BLaER1 treated with 17β-estradiol and CSF1 and Interleukin-3, amounts not matched to agents 10 nM and 100 nM (cell line): ENCODE data around the gene STAM.

Experiments
- H3K27ac ChIP-seq, 11 experiments: shearing (Covaris generic); formaldehyde crosslinking; 2 replicates each; pipeline ENCODE4 v1.8.1; 2022
- H3K27me3 ChIP-seq, 11 experiments: shearing (Covaris generic); formaldehyde crosslinking; 2 replicates each; pipeline ENCODE4 v1.8.1; 2022
- H3K36me3 ChIP-seq, 11 experiments: shearing (Covaris generic); formaldehyde crosslinking; 2 replicates each; pipeline ENCODE4 v1.8.1; 2022
- H3K4me1 ChIP-seq, 10 experiments: shearing (Covaris generic); formaldehyde crosslinking; 2 replicates each; pipeline ENCODE4 v1.8.1; 2022
- H3K4me2 ChIP-seq, 11 experiments: shearing (Covaris generic); formaldehyde crosslinking; 2 replicates each; pipeline ENCODE4 v1.8.1; 2022
- H3K4me3 ChIP-seq, 10 experiments: shearing (Covaris generic); formaldehyde crosslinking; 2 replicates each; pipeline ENCODE4 v1.8.1; 2022
- H3K9ac ChIP-seq, 11 experiments: shearing (Covaris generic); formaldehyde crosslinking; 2 replicates each; pipeline ENCODE4 v1.8.1; 2022
- H3K9me3 ChIP-seq, 11 experiments: shearing (Covaris generic); formaldehyde crosslinking; replicated peaks in 1 of 11; 2 replicates each; pipeline ENCODE4 v1.8.1; 2022
- H4K20me1 ChIP-seq, 11 experiments: shearing (Covaris generic); formaldehyde crosslinking; 2 replicates each; pipeline ENCODE4 v1.8.1; 2022
- Cebpa-rat ChIP-seq, 11 experiments: shearing (Covaris generic); IDR thresholded peaks; 2 replicates each; pipeline ENCODE4 v1.8.1; 2022

Gene STAM

DNA sequence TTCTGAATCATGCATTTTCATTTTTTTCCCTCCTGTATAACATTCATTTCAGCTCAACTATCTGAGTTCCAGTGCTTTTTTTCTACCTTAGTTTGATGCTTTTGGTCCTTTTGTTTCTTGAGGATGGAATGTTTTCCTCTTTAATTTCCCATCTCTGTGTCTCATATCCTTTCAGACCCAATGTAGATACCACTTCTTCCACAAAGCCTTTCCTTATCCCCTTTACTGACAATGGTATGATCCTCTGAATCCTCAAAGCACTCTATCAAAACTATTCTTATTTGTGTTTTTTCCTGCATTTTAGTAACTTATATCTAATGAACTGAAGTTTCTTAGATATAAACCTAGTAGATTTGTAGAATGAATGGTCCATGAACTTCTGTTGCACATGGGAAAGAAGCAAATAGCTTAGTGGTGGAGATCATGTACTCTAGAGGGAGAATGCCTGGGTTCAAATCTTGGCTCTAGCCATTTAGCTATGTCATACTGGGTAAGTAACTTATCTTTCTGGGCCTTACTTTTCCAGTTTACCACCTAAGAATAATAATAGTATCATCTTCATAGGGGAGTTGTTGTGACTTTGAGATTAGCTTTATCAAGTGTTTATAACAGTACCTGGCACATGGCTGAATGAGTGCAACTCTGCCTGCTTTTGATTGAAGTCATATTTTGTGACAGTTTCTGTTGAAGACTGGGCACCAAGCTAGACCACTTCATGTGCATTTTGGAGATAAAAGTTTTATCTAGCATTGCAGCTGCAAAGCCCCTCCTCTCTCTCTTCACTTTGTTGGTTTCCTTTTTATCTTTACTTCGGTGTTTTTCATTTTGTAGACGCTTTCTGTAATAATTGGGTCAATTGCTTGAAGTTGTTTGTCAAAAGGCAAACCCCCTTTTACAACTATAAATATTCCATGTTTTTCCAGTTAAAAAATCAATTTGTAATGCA is 18.5 kb downstream of the STAM start:
- Histone ChIP-seq H4K20me1 (peaks cover 0 to 50% (median 16%) of the 10 kb centered on the region in 11 experiments; a peak in 10 of 22 replicates), H3K27me3 (no peaks in the 10 kb centered on the region), H3K4me1 (peaks cover 0 to 10% (median 0%) of the 10 kb centered on the region in 10 experiments; a peak in 4 of 20 replicates), H3K36me3 (peaks cover 28 to 57% (median 41%) of the 10 kb centered on the region in 11 experiments), H3K4me3 (no peak overlapping the region), H3K27ac (no peak overlapping the region), H3K4me2 (peak overlapping the region in 3 of 11 experiments; percentile 2 to 41 (median 27); a peak in 3 of 22 replicates), H3K9ac (no peak overlapping the region), H3K9me3 (peaks cover 0 to 15% (median 4%) of the 10 kb centered on the region in 11 experiments; a peak in 12 of 22 replicates)
- no peak for TF ChIP-seq Cebpa-rat (IDR thresholded peaks at IDR 0.05)

DNA sequence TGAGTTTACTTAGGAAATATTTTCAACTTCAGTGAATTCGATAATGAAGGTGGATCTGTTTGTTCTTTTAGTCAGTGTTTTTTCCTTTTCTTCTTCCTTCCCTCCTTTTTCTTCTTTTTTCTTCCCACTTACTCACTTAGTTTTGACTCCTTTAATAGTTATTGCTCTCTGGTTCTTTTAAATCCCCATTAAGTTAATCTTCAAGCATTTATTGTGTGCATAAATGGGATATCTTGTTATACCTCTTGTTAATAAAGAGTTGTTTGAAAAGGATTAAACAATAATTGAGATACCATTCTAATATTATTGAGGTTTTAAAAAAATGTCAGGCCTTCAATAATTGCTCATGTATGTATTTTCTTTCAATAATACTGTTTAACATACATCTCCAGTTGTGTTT is 19.5 kb downstream of the STAM start:
- Histone ChIP-seq H3K4me2 (no peak overlapping the region), H3K27me3 (no peaks in the 10 kb centered on the region), H3K27ac (no peak overlapping the region), H3K4me1 (peaks cover 0 to 10% (median 0%) of the 10 kb centered on the region in 10 experiments; a peak in 4 of 20 replicates), H3K36me3 (peaks cover 28 to 57% (median 43%) of the 10 kb centered on the region in 11 experiments), H4K20me1 (peaks cover 0 to 50% (median 21%) of the 10 kb centered on the region in 11 experiments; a peak in 10 of 22 replicates), H3K9me3 (peaks cover 0 to 6% (median 0%) of the 10 kb centered on the region in 11 experiments; a peak in 4 of 22 replicates), H3K4me3 (no peak overlapping the region), H3K9ac (no peak overlapping the region)
- no peak for TF ChIP-seq Cebpa-rat (IDR thresholded peaks at IDR 0.05)

DNA sequence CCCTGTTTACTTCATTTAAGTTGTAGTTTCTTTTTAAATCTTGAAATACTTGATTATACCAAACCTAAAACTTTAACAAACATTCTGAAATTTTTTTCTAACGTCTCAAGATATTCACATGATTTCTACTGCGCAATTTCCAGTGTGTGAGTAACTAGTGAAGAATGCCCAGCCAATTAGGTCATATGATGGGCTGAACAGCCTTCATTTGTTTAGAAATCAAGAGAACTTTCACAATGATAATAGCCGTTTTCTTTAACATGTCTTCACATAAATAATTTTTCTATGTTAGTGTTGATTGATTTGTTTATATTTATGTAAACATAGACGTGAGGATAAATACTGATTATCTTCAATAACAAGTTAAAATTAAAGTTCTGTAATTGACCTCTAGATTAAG is 21.8 kb downstream of the STAM start:
- Histone ChIP-seq H4K20me1 (peaks cover 0 to 46% (median 15%) of the 10 kb centered on the region in 11 experiments; a peak in 9 of 22 replicates), H3K27ac (no peak overlapping the region), H3K4me2 (no peak overlapping the region), H3K36me3 (peaks cover 31 to 56% (median 37%) of the 10 kb centered on the region in 11 experiments), H3K4me3 (no peak overlapping the region), H3K4me1 (peaks cover 0 to 10% (median 0%) of the 10 kb centered on the region in 10 experiments; a peak in 6 of 20 replicates), H3K27me3 (no peaks in the 10 kb centered on the region; a peak in 1 of 22 replicates), H3K9ac (no peak overlapping the region), H3K9me3 (0 out of 22 replicates have a peak, but pooled peaks cover 0 to 3% (median 0%) of the 10 kb centered on the region in 11 experiments)
- TF ChIP-seq Cebpa-rat (IDR thresholded peaks at IDR 0.05) = no peak

DNA sequence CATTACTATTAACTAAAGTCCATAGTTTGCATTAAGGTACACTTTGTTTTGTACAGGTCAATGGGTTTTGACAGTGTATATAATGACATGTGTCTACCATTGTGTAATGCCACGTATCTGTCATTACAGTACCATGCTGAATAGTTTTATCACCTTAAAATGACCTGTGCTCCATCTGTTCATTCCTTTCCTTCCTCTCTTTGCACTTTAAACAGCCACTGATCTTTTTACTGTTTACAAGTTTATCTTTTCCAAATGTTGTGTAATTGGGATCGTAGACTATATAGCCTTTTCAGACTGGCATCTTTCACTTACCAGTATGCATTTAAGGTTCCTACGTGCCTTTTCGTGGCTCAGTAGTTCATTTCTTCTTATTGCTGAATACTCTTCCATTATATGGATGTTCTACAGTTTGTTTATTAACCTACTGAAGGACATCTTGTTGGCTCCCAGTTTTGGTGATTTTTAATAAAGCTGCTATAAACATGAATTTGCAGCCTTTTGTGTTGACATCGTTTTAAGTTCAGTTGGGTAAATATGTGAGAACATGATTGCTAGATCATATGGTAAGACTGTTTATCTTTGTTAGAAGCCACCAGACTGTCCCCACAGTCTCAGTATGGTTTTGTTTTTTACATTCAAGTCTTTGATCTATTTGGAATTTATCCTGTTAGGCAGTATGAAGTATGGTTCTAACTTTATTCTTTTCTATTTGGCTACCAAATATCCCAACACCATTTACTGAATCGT is 24.7 kb downstream of the STAM start:
- Histone ChIP-seq H3K36me3 (peaks cover 10 to 45% (median 18%) of the 10 kb centered on the region in 11 experiments; a peak in 18 of 22 replicates), H3K4me3 (no peak overlapping the region), H3K4me1 (peaks cover 0 to 12% (median 0%) of the 10 kb centered on the region in 10 experiments; a peak in 3 of 20 replicates), H3K9me3 (0 out of 22 replicates have a peak, but pooled peaks cover 0 to 3% (median 0%) of the 10 kb centered on the region in 11 experiments), H3K27ac (no peak overlapping the region), H3K27me3 (no peaks in the 10 kb centered on the region; a peak in 1 of 22 replicates), H4K20me1 (peaks cover 0 to 58% (median 11%) of the 10 kb centered on the region in 11 experiments; a peak in 9 of 22 replicates), H3K4me2 (no peak overlapping the region), H3K9ac (no peak overlapping the region)
- no peak for TF ChIP-seq Cebpa-rat (IDR thresholded peaks at IDR 0.05)

DNA sequence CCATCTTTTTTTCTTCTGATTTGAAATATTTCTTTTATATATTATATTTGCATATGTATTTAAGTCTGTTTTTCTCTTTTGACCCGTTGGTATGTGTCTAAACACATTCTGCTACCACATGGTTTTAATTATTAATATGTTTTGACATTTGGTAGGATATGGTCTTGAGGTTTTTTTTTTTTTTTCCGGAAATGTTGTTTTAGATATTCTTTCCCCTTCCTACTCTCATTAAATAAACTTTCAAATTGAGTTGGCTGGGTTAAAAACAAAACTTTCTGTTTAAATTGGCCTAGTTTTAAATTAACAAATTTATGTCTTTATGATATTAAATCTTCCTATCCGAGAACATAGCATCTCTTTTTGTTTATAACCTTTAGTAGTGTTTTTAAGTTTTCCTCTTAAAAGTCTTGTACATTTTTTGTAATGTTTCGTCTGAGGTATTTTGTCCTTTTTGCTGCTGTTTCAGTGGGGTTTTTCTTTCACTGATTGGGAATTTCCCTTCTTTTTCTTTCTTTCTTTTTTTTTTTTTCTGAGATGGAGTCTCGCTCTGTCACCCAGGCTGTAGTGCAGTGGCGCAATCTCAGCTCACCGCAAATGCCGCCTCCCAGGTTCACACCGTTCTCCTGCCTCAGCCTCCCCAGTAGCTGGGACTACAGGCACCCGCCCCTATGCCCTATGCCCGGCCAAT is 25.4 kb downstream of the STAM start:
- Histone ChIP-seq H3K9me3 (0 out of 22 replicates have a peak, but pooled peaks cover 0 to 3% (median 0%) of the 10 kb centered on the region in 11 experiments), H3K27me3 (no peaks in the 10 kb centered on the region; a peak in 1 of 22 replicates), H3K9ac (no peak overlapping the region), H3K4me3 (no peak overlapping the region), H3K4me1 (peaks cover 0 to 15% (median 0%) of the 10 kb centered on the region in 10 experiments; a peak in 3 of 20 replicates), H3K4me2 (no peak overlapping the region), H3K36me3 (peaks cover 10 to 39% (median 18%) of the 10 kb centered on the region in 11 experiments; a peak in 20 of 22 replicates), H4K20me1 (peaks cover 0 to 61% (median 12%) of the 10 kb centered on the region in 11 experiments; a peak in 10 of 22 replicates), H3K27ac (no peak overlapping the region)
- TF ChIP-seq Cebpa-rat (IDR thresholded peaks at IDR 0.05) = no peak

DNA sequence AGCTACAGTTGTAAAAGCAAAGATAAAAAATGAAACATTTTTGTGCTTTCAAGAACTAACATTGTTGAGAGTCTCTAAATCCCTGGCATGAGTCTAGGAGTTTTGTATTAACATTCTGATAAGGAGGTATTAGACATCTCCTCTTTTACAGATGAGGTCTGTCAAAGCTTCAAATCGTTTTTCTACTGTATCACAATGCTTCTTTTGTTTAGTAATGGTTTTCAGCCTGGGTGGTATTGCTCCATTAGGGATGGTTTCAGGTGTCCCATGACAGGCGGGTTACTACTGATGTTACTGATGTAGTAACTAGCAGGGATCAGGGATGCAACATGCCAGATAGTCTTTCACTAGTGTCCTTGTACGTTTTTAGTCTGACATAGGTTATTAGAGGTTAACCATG is 27.4 kb downstream of the STAM start:
- H3K4me2 ChIP-seq = no peak overlapping the region
- TF ChIP-seq Cebpa-rat (IDR thresholded peaks at IDR 0.05) = no peak
- H3K27ac ChIP-seq = no peak overlapping the region

DNA sequence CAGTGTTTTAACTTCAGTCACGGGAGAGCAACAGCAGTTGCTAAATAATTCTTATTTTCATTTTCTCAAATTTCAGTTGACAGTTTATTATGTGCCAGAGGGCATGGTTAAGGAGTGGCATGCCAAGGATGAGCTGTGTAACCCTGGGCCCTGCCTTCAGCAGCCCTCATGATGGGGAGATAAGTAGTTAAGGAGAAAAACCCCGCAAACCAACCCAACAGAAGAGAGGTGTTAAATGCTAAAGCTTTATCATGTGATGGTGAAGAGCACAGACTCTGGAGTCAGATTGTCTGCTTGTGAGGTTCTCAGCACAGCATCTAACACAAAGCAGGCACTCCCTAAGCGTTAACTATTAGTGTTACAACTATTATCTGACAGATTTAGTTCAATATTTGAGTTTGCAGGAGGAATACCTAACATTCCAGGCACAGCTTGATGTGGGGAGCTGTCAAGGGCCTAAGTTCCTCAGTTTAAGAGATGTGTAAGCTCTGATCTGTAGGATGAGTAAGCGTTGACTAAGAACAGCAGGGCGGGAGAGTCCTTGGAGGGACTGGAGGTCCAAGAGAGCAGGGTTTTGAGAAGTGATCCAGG is 29.6 kb downstream of the STAM start:
- H3K4me2 ChIP-seq = no peak overlapping the region
- H3K27ac ChIP-seq = no peak overlapping the region
- no peaks in the 10 kb centered on the region; a peak in 1 of 22 replicates for H3K27me3 ChIP-seq
- peaks cover 0 to 15% (median 0%) of the 10 kb centered on the region in 10 experiments; a peak in 3 of 20 replicates for H3K4me1 ChIP-seq
- no peak overlapping the region for H3K9ac ChIP-seq
- H3K36me3 ChIP-seq = peaks cover 4 to 36% (median 16%) of the 10 kb centered on the region in 11 experiments; a peak in 17 of 22 replicates
- peaks cover 0 to 65% (median 14%) of the 10 kb centered on the region in 11 experiments; a peak in 10 of 22 replicates for H4K20me1 ChIP-seq
- H3K4me3 ChIP-seq = no peak overlapping the region
- H3K9me3 ChIP-seq = peaks cover 0 to 12% (median 6%) of the 10 kb centered on the region in 11 experiments; a peak in 12 of 22 replicates
- no peak for TF ChIP-seq Cebpa-rat (IDR thresholded peaks at IDR 0.05)

More for the DNA sequence above, 27.4 kb downstream of the STAM start:
- Histone ChIP-seq H3K9me3 (0 out of 22 replicates have a peak, but pooled peaks cover 0 to 3% (median 0%) of the 10 kb centered on the region in 11 experiments), H3K9ac (no peak overlapping the region), H3K27me3 (no peaks in the 10 kb centered on the region; a peak in 1 of 22 replicates), H3K4me1 (peaks cover 0 to 15% (median 0%) of the 10 kb centered on the region in 10 experiments; a peak in 3 of 20 replicates), H3K4me3 (no peak overlapping the region), H3K36me3 (peaks cover 10 to 36% (median 17%) of the 10 kb centered on the region in 11 experiments; a peak in 20 of 22 replicates), H4K20me1 (peaks cover 0 to 70% (median 14%) of the 10 kb centered on the region in 11 experiments; a peak in 10 of 22 replicates)
